CD4-positive, alpha-beta T cell treated with Interleukin-17A for 1 hour (primary cell): Measurements from ENCODE around the gene MAMSTR.
"Not testable (repeated sequence)": the region's sequence is repeated elsewhere in the genome, so short reads cannot be mapped to it uniquely, and the experiment has no call there.

ENCODE experiments used
- DNase-seq: peaks from one replicate; pipeline ENCODE4 v3.0.0-alpha.2; 2020

The MAMSTR gene

GRCh38 chr19:48685583-48685982 is 33.9 kb downstream of the MAMSTR start:
- no peak for DNase-seq

DNA sequence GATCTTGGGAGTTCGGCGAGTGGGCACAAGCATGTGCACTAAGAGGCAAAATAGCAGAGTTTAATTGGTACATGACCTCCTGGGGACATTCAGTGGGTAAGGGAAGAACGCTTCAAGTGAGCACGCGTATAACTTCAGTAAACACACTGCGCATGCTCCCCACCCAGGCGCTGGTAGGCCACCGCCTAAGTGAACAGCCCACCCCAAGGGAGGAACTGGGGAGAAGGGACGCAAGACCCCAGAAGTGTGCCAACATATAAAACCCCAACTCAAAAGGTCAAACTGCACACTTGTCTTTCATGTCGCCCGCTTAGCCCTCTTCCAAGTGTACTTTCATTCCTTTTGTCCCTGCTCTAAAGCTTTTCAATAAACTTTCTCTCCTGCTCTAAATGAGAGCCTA is 36.2 kb downstream of the MAMSTR start:
- DNase-seq, result peak; percentile 28

DNA sequence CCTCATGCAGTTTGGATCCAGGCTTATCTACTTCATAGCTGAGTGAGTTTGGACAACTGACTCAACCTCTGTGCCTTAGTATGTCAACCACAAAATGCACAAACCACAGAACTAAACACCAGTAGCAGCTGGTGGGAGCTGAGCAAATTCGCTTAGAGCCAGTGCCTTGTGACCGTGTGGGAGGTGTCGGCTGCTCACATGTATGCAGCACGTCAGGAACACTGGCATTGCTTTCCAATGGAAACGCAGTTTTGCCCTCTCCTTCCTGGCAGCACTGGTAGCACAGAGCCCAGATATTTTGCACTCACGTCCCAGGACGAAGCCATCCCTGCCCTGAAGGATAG is 38.4 kb downstream of the MAMSTR start:
- no peak for DNase-seq

DNA sequence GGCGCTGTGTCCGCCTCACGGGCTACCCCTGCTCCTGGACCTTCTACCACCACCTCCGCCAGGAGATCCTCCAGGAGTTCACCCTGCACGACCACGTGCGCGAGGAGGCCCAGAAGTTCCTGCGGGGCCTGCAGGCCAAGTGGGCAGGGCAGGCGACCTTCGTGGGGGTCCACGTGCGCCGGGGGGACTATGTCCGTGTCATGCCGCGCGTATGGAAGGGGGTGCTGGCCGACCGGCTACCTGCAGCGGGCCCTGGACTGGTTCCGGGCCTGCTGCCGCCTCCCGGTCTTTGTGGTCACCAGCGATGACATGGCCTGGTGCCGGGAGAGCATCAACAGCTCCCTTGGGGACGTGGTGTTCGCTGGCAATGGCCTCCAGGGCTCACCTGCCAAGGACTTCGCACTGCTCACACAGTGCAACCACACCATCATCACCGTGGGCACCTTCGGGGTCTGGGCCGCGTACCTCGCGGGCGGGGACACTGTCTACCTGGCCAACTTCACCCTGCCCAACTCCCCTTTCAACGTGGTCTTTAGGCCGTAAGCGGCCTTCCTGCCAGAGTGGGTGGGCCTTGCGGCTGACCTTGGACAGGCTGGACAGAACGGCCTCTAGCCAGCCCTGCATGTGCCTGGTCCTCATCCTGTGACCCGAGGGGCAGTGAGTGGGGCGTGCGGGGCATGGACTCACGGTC is 38.9 kb downstream of the MAMSTR start:
- DNase-seq, result no peak

- DNase-seq, result not testable (repeated sequence)
Measured at GRCh38 chr19:48680006-48680405, 39.5 kb downstream of the MAMSTR start.

DNA sequence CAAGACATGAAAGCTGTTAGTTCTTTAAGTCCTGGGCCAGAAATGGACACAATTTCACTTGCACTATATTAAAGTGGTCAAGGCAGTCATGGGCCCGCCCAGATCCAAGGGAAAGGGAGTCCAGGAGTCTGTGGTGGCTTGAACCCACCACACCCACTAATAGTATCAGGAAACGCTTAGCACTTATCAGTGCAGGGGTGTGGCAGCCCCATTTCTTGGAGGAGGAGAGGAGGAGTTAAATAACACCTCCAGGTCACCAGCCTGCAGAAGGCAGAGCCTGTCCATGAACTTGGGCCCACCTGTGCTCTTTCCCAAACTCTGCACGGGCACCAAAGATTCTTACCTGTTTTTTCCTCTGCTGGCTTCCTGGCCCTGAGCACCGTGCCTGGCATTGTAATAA is 41.3 kb downstream of the MAMSTR start:
- no peak for DNase-seq

DNA sequence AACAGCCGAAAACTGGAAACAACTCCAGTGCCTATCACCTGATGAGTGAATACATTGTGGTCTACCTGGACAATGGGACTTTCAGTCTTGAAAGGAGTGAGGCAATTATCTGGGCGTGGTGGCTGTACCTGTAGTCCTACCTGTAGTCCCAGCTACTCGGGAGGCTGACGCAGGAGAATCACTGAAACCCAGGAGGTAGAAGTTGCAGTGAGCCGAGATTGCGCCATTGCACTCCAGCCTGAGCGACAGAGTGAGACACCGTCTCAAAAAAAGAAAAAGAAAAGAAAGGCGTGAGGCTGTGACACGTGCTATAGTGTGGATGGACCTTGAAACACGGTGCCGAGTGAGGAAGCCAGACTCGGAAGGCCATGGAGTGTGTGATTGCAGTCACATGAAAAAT is 42.6 kb downstream of the MAMSTR start:
- no peak for DNase-seq

GRCh38 chr19:48676487-48676886 is 43.0 kb downstream of the MAMSTR start:
- no peak for DNase-seq

- DNase-seq, result peak; percentile 86
Measured at GRCh38 chr19:48674921-48675824, 44.4 kb downstream of the MAMSTR start.

GRCh38 chr19:48674216-48674809 is 45.2 kb downstream of the MAMSTR start:
- DNase-seq, result no peak

GRCh38 chr19:48673436-48674100 is 46.0 kb downstream of the MAMSTR start:
- no peak for DNase-seq

- no peak for DNase-seq
Measured at GRCh38 chr19:48672994-48673393, 46.5 kb downstream of the MAMSTR start, which contains the start of gene NTN5. Gene NTN5 (minus strand): TSS chr19:48673017. CDS start chr19:48670986, 2,031 bp downstream.

DNA sequence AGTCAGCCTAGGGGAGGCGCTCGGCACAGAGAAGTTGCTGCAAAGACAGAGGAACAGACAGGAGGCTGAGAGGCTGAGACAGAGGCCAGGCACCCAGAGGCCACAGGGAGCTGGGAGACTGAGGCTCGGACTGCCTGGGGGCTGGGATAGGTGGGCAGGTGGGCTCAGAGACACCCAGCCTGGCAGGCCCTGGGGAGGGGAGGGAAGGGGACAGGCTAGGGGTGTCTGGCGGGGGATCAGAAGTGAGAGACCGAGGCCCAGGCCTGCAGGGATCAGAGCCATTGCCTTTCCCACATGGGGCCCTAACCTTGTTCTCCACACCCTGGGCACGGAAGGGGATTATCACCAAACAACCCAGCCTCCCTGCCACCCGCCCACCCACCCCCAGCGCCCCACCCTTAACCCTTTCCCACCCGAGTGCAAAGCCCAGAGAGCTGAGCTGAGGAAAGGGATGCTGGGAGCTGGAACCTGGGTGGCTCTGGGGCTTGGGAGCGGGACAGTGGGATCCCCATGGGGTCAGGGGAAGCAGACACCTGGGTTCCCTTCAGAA is 48.0 kb downstream of the MAMSTR start:
- DNase-seq, result no peak

GRCh38 chr19:48670699-48671445 is 48.7 kb downstream of the MAMSTR start:
- DNase-seq, result no peak

- DNase-seq, result no peak
Measured at GRCh38 chr19:48669903-48670668, 49.4 kb downstream of the MAMSTR start.

DNA sequence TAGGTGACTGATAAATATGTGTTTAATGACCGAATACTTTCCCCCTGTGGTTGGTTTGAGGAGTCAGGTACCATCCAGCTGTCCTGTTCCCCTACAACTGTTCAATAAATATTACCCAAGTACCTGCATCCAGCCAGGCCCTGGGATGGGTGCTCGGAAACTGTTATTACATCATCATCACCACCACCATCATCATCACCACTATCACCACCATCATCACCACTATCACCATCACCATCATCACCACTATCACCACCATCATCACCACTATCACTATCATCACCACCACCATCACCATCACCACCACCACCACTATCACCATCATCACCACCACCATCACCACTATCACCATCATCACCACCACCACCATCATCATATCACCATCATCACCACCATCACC is 50.8 kb downstream of the MAMSTR start:
- no peak for DNase-seq

DNA sequence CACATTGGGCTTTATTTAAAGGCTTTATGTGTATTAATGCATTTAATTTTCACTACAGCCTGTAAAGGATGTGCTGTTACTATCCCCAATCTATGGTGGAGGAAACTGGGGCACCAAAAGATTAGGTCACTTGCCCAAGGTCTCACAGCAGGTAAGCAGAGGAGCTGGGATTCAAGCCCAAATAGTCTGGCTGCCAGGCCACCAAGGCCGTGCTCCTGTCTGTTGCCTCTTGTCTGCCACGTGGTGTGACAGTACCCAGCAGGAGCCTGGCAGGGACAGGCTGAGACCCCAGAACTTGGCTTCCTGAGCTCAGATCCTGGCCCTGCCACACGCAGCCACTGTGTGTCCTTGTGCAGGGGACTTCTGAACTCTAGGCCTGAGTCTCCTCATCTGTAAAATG is 51.2 kb downstream of the MAMSTR start:
- DNase-seq, result no peak

- DNase-seq, result no peak
Measured at GRCh38 chr19:48665786-48666185, 53.7 kb downstream of the MAMSTR start.

- DNase-seq, result no peak
Measured at GRCh38 chr19:48664476-48664875, 55.0 kb downstream of the MAMSTR start.

- no peak for DNase-seq
Measured at GRCh38 chr19:48663667-48664066, 55.9 kb downstream of the MAMSTR start.
